Activated naive CD4-positive, alpha-beta T cell treated with Interleukin-2 at 50 U/mL for 16 hours (primary cell): ENCODE measurements around the gene TNFRSF19.
"Not testable (repeated sequence)": the region's sequence is repeated elsewhere in the genome, so short reads cannot be mapped to it uniquely, and the experiment has no call there.

ENCODE experiments used
- DNase-seq: peaks from one replicate; pipeline ENCODE4 v3.0.0-alpha.2; 2020

The TNFRSF19 gene

GRCh38 chr13:23658929-23659541 is 88.8 kb downstream of the TNFRSF19 start:
- no peak for DNase-seq

- no peak for DNase-seq
Measured at GRCh38 chr13:23660249-23660648, 90.0 kb downstream of the TNFRSF19 start.

GRCh38 chr13:23666582-23666981 is 96.4 kb downstream of the TNFRSF19 start:
- DNase-seq: no peak

GRCh38 chr13:23667750-23668149 is 97.5 kb downstream of the TNFRSF19 start:
- no peak for DNase-seq

- no peak for DNase-seq
Measured at GRCh38 chr13:23668562-23668961, 98.3 kb downstream of the TNFRSF19 start.

GRCh38 chr13:23670793-23671192 is 100.6 kb downstream of the TNFRSF19 start:
- DNase-seq: no peak

- no peak for DNase-seq
Measured at GRCh38 chr13:23671377-23671776, 101.2 kb downstream of the TNFRSF19 start.

GRCh38 chr13:23671897-23672296 is 101.7 kb downstream of the TNFRSF19 start:
- no peak for DNase-seq

- DNase-seq: no peak
Measured at GRCh38 chr13:23672616-23673015, 102.4 kb downstream of the TNFRSF19 start.

- no peak for DNase-seq
Measured at GRCh38 chr13:23673354-23673753, 103.1 kb downstream of the TNFRSF19 start.

GRCh38 chr13:23673867-23674605 is 103.8 kb downstream of the TNFRSF19 start:
- DNase-seq: no peak

- DNase-seq: no peak
Measured at GRCh38 chr13:23674795-23675640, 104.8 kb downstream of the TNFRSF19 start.

GRCh38 chr13:23677679-23678288 is 107.6 kb downstream of the TNFRSF19 start:
- DNase-seq: not testable (repeated sequence)

GRCh38 chr13:23678795-23679194 is 108.6 kb downstream of the TNFRSF19 start:
- DNase-seq: no peak

GRCh38 chr13:23679220-23679619 is 109.0 kb downstream of the TNFRSF19 start:
- no peak for DNase-seq

GRCh38 chr13:23680845-23681669 is 110.8 kb downstream of the TNFRSF19 start:
- DNase-seq: no peak

GRCh38 chr13:23683084-23683483 is 112.9 kb downstream of the TNFRSF19 start:
- no peak for DNase-seq

- DNase-seq: no peak
Measured at GRCh38 chr13:23684647-23685046, 114.4 kb downstream of the TNFRSF19 start.

- DNase-seq: no peak
Measured at GRCh38 chr13:23685416-23685815, 115.2 kb downstream of the TNFRSF19 start.

- no peak for DNase-seq
Measured at GRCh38 chr13:23686948-23687347, 116.7 kb downstream of the TNFRSF19 start.

GRCh38 chr13:23687614-23688013 is 117.4 kb downstream of the TNFRSF19 start:
- no peak for DNase-seq

GRCh38 chr13:23688336-23688735 is 118.1 kb downstream of the TNFRSF19 start:
- no peak for DNase-seq
